Ectodermal cell (in vitro differentiated cells): Measurements from ENCODE around the gene PRSS27.

Source experiments
- H3K27ac ChIP-seq: 2 replicates; pipeline ENCODE4 v1.7.0; 2013; ENCODE audit warnings: mild to moderate bottlenecking, low read depth, low read length; ENCODE audit not compliant: insufficient read depth, poor library complexity, severe bottlenecking
- H3K27me3 ChIP-seq: 2 replicates; pipeline ENCODE4 v1.7.0; 2013; ENCODE audit warnings: mild to moderate bottlenecking, low read length; ENCODE audit not compliant: insufficient read depth, control insufficient read depth, poor library complexity, severe bottlenecking
- H3K36me3 ChIP-seq: one replicate; pipeline ENCODE4 v1.7.0; 2013; ENCODE audit warnings: low read length; ENCODE audit not compliant: control insufficient read depth, insufficient read depth
- H3K4me1 ChIP-seq: one replicate; pipeline ENCODE4 v1.7.0; 2013; ENCODE audit warnings: low read length; ENCODE audit not compliant: control insufficient read depth, insufficient read depth
- H3K4me3 ChIP-seq: 2 replicates; pipeline ENCODE4 v1.7.0; 2013; ENCODE audit warnings: low read depth, low read length, control low read depth; ENCODE audit not compliant: insufficient read depth
- H3K9me3 ChIP-seq: 2 replicates; pipeline ENCODE4 v1.7.0; 2013; ENCODE audit warnings: mild to moderate bottlenecking, low read length, moderate library complexity; ENCODE audit not compliant: control insufficient read depth
- WGBS, 2 experiments: methylation state at CpG; one replicate each; pipeline ENCODE4 v1.1.7; 2013; ENCODE audit warnings: missing lambda C conversion rate in 2 of 2; 5-methylcytosine and 5-hydroxymethylcytosine counted together

The PRSS27 gene

GRCh38 chr16:2763173-2763572 lies 43.1 kb upstream of the PRSS27 start:
- no peak overlapping the region for H3K27ac ChIP-seq
- H3K9me3 ChIP-seq: peaks cover 4% of the 10 kb centered on the region
- WGBS, 2 experiments: 94 to 96% methylated on average over 6 of the region's 6 CpGs
- no peaks in the 10 kb centered on the region for H3K27me3 ChIP-seq
- no peaks in the 10 kb centered on the region for H3K4me1 ChIP-seq
- peaks cover 100% of the 10 kb centered on the region for H3K36me3 ChIP-seq
- H3K4me3 ChIP-seq: no peak overlapping the region

DNA sequence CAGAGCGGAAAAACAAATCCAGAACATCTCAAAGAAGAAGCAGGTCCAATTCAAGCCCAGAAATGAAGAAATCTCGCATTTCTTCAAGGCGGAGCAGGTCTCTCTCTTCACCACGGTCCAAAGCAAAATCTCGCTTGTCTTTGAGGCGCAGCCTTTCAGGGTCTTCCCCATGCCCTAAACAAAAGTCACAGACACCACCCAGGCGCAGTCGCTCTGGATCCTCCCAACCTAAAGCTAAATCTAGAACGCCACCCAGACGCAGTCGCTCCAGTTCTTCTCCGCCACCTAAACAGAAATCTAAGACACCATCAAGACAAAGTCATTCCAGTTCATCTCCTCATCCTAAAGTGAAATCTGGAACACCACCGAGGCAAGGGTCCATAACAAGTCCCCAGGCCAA lies 42.7 kb upstream of the PRSS27 start:
- Histone ChIP-seq H3K9me3 (peaks cover 4% of the 10 kb centered on the region), H3K27ac (no peak overlapping the region), H3K36me3 (peaks cover 100% of the 10 kb centered on the region), H3K27me3 (no peaks in the 10 kb centered on the region), H3K4me1 (no peaks in the 10 kb centered on the region), H3K4me3 (no peak overlapping the region)
- 93 to 96% methylated on average over 13 of the region's 13 CpGs for WGBS, 2 experiments

DNA sequence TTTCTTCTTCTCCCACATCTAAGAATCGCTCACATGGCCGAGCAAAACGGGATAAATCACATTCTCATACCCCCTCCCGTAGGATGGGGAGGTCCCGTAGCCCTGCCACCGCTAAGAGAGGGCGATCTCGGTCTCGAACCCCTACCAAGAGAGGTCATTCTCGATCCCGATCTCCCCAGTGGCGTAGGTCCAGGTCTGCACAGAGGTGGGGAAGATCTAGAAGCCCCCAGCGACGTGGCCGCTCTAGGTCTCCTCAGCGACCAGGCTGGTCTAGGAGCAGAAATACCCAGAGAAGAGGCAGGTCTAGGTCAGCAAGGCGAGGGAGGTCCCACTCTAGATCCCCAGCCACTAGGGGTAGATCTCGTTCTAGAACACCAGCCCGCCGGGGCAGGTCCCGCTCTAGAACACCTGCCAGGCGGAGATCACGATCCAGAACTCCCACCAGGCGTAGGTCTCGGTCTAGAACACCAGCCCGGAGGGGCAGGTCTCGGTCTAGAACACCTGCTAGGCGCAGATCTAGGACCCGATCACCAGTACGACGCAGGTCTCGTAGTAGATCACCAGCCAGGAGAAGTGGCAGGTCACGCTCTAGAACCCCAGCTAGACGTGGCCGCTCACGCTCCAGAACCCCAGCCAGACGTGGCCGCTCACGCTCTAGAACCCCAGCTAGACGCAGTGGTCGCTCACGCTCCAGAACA lies 42.0 kb upstream of the PRSS27 start:
- 96 to 97% methylated on average over 42 of the region's 42 CpGs for WGBS, 2 experiments
- Histone ChIP-seq H3K4me3 (no peak overlapping the region), H3K4me1 (no peaks in the 10 kb centered on the region), H3K36me3 (peaks cover 100% of the 10 kb centered on the region), H3K9me3 (peaks cover 4% of the 10 kb centered on the region), H3K27ac (no peak overlapping the region), H3K27me3 (no peaks in the 10 kb centered on the region)

DNA sequence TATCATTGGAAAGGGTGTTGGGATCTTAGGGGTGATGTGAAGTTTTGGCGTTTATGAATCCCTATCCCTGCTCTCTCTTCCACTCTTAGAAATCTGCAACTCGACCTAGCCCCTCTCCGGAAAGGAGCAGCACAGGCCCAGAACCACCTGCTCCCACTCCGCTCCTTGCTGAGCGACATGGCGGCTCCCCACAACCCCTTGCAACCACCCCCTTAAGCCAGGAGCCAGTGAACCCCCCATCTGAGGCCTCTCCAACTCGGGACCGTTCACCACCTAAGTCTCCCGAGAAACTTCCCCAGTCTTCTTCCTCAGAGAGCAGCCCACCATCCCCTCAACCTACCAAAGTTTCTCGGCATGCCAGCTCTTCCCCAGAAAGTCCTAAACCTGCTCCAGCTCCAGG lies 41.4 kb upstream of the PRSS27 start:
- 96 to 97% methylated on average over 10 of the region's 10 CpGs for WGBS, 2 experiments
- peaks cover 97% of the 10 kb centered on the region for H3K36me3 ChIP-seq
- H3K27me3 ChIP-seq: no peaks in the 10 kb centered on the region

GRCh38 chr16:2757344-2757743 lies 37.3 kb upstream of the PRSS27 start:
- 95 to 96% methylated on average over 11 of the region's 11 CpGs for WGBS, 2 experiments
- no peak overlapping the region for H3K4me3 ChIP-seq
- H3K36me3 ChIP-seq: peaks cover 55% of the 10 kb centered on the region
- no peaks in the 10 kb centered on the region for H3K9me3 ChIP-seq
- no peaks in the 10 kb centered on the region for H3K27me3 ChIP-seq
- peaks cover 10% of the 10 kb centered on the region for H3K4me1 ChIP-seq
- no peak overlapping the region for H3K27ac ChIP-seq

More for the DNA sequence above, 41.4 kb upstream of the PRSS27 start:
- H3K27ac ChIP-seq: no peak overlapping the region
- no peaks in the 10 kb centered on the region for H3K4me1 ChIP-seq
- peaks cover 4% of the 10 kb centered on the region for H3K9me3 ChIP-seq
- no peak overlapping the region for H3K4me3 ChIP-seq

GRCh38 chr16:2756288-2757015 lies 36.4 kb upstream of the PRSS27 start:
- Histone ChIP-seq H3K4me1 (peaks cover 10% of the 10 kb centered on the region), H3K36me3 (peaks cover 47% of the 10 kb centered on the region), H3K4me3 (no peak overlapping the region), H3K27me3 (no peaks in the 10 kb centered on the region), H3K27ac (no peak overlapping the region), H3K9me3 (no peaks in the 10 kb centered on the region)
- 96% methylated on average over 30 of the region's 30 CpGs for WGBS, 2 experiments

GRCh38 chr16:2755158-2755557 lies 35.1 kb upstream of the PRSS27 start:
- Histone ChIP-seq H3K27ac (no peak overlapping the region), H3K27me3 (no peaks in the 10 kb centered on the region), H3K36me3 (peaks cover 34% of the 10 kb centered on the region), H3K9me3 (no peaks in the 10 kb centered on the region), H3K4me3 (peak overlapping the region; percentile 97), H3K4me1 (peaks cover 15% of the 10 kb centered on the region)
- WGBS, 2 experiments: 68 to 78% methylated on average over 3 of the region's 3 CpGs

DNA sequence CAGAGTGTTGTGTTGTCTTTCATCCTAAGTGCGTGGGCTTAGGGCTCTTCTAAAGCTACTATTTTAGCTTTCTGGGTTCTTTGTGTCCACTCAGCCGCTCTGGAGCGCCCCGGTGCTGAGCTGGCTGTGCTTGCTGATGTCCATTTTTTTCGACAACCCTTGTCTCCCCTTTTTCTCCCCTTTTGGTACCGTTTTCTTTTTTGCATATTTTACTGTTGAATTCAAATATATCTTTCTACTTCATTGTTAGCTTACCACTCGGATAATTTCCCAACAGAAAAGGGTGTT lies 33.7 kb upstream of the PRSS27 start:
- Histone ChIP-seq H3K27ac (peak overlapping the region; percentile 100), H3K4me3 (peak overlapping the region; percentile 97), H3K36me3 (peaks cover 19% of the 10 kb centered on the region), H3K4me1 (peaks cover 15% of the 10 kb centered on the region), H3K27me3 (no peaks in the 10 kb centered on the region), H3K9me3 (no peaks in the 10 kb centered on the region)
- 0 to 1% methylated on average over 4 to 7 of the region's 7 CpGs for WGBS, 2 experiments

GRCh38 chr16:2752850-2753732 lies 33.1 kb upstream of the PRSS27 start:
- Histone ChIP-seq H3K27me3 (no peaks in the 10 kb centered on the region), H3K4me1 (peaks cover 15% of the 10 kb centered on the region), H3K9me3 (no peaks in the 10 kb centered on the region), H3K4me3 (peak overlapping the region; percentile 97), H3K36me3 (peaks cover 13% of the 10 kb centered on the region), H3K27ac (peak overlapping the region; percentile 100)
- 0 to 1% methylated on average over 75 to 78 of the region's 82 CpGs for WGBS, 2 experiments
